HepG2 (cell line): Measurements from ENCODE around the gene LINGO1. TPM values are rescaled to one million over a fixed set of nuclear protein-coding genes. Genes with fewer than 3 reads are reported as not detected.

Experiments
- GATAD2A ChIP-seq: IDR thresholded peaks from 2 replicates; pipeline ENCODE4 v1.6.1; 2016
- HMG20A ChIP-seq: IDR thresholded peaks from 2 replicates; pipeline ENCODE4 v1.6.1; 2016; ENCODE audit warnings: borderline replicate concordance
- HNRNPL ChIP-seq: fragments of 200-400 bp; formaldehyde crosslinking; IDR thresholded peaks from 2 replicates; pipeline ENCODE4 v1.6.1; 2017; ENCODE audit warnings: mild to moderate bottlenecking, low read depth, low read length
- PRMT3 ChIP-seq: sonication (generic); formaldehyde crosslinking; IDR thresholded peaks from 2 replicates; pipeline ENCODE4 v1.8.1; 2022; ENCODE audit warnings: low read depth, mild to moderate bottlenecking, moderate library complexity, missing genetic modification reagents, borderline replicate concordance
- RFXAP ChIP-seq: sonication (generic); formaldehyde crosslinking; IDR thresholded peaks from 2 replicates; pipeline ENCODE4 v1.4.0; 2020; ENCODE audit warnings: missing genetic modification reagents, borderline replicate concordance
- TERF1 ChIP-seq: sonication (generic); formaldehyde crosslinking; IDR thresholded peaks from 2 replicates; pipeline ENCODE4 v1.8.0; 2022; ENCODE audit warnings: mild to moderate bottlenecking, missing genetic modification reagents, moderate library complexity
- ZMYM4 ChIP-seq: sonication (generic); formaldehyde crosslinking; IDR thresholded peaks from 2 replicates; pipeline ENCODE4 v1.8.1; 2023; ENCODE audit warnings: mild to moderate bottlenecking, missing genetic modification reagents
- ZNF761 ChIP-seq: sonication (generic); formaldehyde crosslinking; conservative IDR thresholded peaks from 2 replicates; pipeline ENCODE4 v1.4.0; 2020; ENCODE audit warnings: mild to moderate bottlenecking, missing genetic modification reagents
- ZSCAN21 ChIP-seq: sonication (generic); formaldehyde crosslinking; IDR thresholded peaks from 2 replicates; pipeline ENCODE4 v1.8.0; 2022; ENCODE audit warnings: mild to moderate bottlenecking, missing genetic modification reagents, moderate library complexity, borderline replicate concordance
- polyA plus RNA-seq, 8 experiments: library from polyadenylated mRNA; depleted of rRNA in 3 of 8; stranded (reverse) in 7 of 8; unstranded in 1 of 8; fragments of >200 nt; fragmentation: Illumina TruSeq in 4 of 8; extraction: Trizol in 4 of 8; gene quantifications; 2 replicates each; pipeline versions ENCODE4 v1.2.1 to v1.2.3, GENCODE V29; 2011 to 2016; ENCODE audit warnings: low read depth in 4 of 8, missing spikeins in 1 of 8, mixed read lengths in 1 of 8; ENCODE audit not compliant: insufficient read depth in 1 of 8
- total RNA-seq, 5 experiments: library from RNA; depleted of rRNA; stranded (reverse); fragments of >200 nt; fragmentation: Illumina TruSeq; extraction: Trizol; gene quantifications; 2 replicates each; pipeline ENCODE4 v1.2.3, GENCODE V29; 2016; ENCODE audit warnings: low read depth in 1 of 5
- TF ChIP-seq, protein P1 (sequence below): sonication (generic); formaldehyde crosslinking; IDR thresholded peaks from 2 replicates; pipeline ENCODE4 v1.4.0; 2020; ENCODE audit warnings: mild to moderate bottlenecking, missing genetic modification reagents, borderline replicate concordance

LINGO1 gene
- total and polyA plus RNA-seq, 2 of the 13 experiments (the other 11 are each of a cell fraction or from before 2014, with no cell fraction given): 0.07 TPM; not detected in 1

GRCh38 chr15:77589839-77590238, 42.9 kb downstream of the LINGO1 start (continued):
- TF ChIP-seq PRMT3 (no peak), GATAD2A (CRISPR knock-in tag) (peak; percentile 60), HNRNPL (peak; percentile 84), ZSCAN21 (CRISPR knock-in tag) (0 out of 2 replicates have a peak, but pooled peaks have one; percentile 37), TERF1 (CRISPR knock-in tag) (no peak), RFXAP (CRISPR knock-in tag) (no peak), ZMYM4 (CRISPR knock-in tag) (peak; percentile 36; the same call in 1 of the 2 replicates), HMG20A (CRISPR knock-in tag) (peak; percentile 42; the same call in 1 of the 2 replicates), ZNF761 (CRISPR knock-in tag) (no peak)
- TF ChIP-seq, protein P1, sequence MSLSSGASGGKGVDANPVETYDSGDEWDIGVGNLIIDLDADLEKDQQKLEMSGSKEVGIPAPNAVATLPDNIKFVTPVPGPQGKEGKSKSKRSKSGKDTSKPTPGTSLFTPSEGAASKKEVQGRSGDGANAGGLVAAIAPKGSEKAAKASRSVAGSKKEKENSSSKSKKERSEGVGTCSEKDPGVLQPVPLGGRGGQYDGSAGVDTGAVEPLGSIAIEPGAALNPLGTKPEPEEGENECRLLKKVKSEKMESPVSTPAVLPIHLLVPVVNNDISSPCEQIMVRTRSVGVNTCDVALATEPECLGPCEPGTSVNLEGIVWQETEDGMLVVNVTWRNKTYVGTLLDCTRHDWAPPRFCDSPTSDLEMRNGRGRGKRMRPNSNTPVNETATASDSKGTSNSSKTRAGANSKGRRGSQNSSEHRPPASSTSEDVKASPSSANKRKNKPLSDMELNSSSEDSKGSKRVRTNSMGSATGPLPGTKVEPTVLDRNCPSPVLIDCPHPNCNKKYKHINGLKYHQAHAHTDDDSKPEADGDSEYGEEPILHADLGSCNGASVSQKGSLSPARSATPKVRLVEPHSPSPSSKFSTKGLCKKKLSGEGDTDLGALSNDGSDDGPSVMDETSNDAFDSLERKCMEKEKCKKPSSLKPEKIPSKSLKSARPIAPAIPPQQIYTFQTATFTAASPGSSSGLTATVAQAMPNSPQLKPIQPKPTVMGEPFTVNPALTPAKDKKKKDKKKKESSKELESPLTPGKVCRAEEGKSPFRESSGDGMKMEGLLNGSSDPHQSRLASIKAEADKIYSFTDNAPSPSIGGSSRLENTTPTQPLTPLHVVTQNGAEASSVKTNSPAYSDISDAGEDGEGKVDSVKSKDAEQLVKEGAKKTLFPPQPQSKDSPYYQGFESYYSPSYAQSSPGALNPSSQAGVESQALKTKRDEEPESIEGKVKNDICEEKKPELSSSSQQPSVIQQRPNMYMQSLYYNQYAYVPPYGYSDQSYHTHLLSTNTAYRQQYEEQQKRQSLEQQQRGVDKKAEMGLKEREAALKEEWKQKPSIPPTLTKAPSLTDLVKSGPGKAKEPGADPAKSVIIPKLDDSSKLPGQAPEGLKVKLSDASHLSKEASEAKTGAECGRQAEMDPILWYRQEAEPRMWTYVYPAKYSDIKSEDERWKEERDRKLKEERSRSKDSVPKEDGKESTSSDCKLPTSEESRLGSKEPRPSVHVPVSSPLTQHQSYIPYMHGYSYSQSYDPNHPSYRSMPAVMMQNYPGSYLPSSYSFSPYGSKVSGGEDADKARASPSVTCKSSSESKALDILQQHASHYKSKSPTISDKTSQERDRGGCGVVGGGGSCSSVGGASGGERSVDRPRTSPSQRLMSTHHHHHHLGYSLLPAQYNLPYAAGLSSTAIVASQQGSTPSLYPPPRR: no peak
- TF ChIP-seq, all 625 proteins: peak for 29
